Measurements from ENCODE around the gene EBF3. TPM values are rescaled to one million over a fixed set of nuclear protein-coding genes. Genes with fewer than 3 reads are reported as not detected.

The EBF3 gene
- total RNA-seq, 1 experiment from 2014 or later: 0.12 TPM

- DNase-seq (ENCODE audit: low read depth, low spot score): no peak
- no peaks in the 10 kb centered on the region for H4K20me1 ChIP-seq (ENCODE audit: insufficient read depth)
- intact Hi-C loops (cut with micrococcal nuclease): no loop called here
- no peak for TF ChIP-seq EGR1 (IDR thresholded peaks at IDR 0.05; ENCODE audit: low read depth)
- TF ChIP-seq ATF3 (IDR thresholded peaks at IDR 0.05): no peak
- no peak for TF ChIP-seq SRF (IDR thresholded peaks at IDR 0.05; ENCODE audit: low read depth)
- no peak for TF ChIP-seq SP1 (IDR thresholded peaks at IDR 0.05; ENCODE audit: low read depth)
- no peak for TF ChIP-seq ZFX (IDR thresholded peaks at IDR 0.05)
- TF ChIP-seq TCF7L2 (IDR thresholded peaks at IDR 0.05; ENCODE audit: borderline replicate concordance, extremely low read depth, insufficient read depth, insufficient read length): no peak
- no peak for TF ChIP-seq RAD21 (IDR thresholded peaks at IDR 0.05; ENCODE audit: low read depth)
- TF ChIP-seq EZH2 (IDR thresholded peaks at IDR 0.05): no peak
- no peak for TF ChIP-seq ZNF274 (IDR thresholded peaks at IDR 0.05; ENCODE audit: low read depth, low read length)
- TF ChIP-seq CEBPB (IDR thresholded peaks at IDR 0.05; ENCODE audit: low read depth): no peak
- no peak for TF ChIP-seq SIN3A (IDR thresholded peaks at IDR 0.05; ENCODE audit: low read depth)
- TF ChIP-seq REST (IDR thresholded peaks at IDR 0.05; ENCODE audit: low read depth): no peak
- no peak for TF ChIP-seq MAX (IDR thresholded peaks at IDR 0.05)
- TF ChIP-seq JUND (IDR thresholded peaks at IDR 0.05): no peak
- no peak for TF ChIP-seq EZH2phosphoT487 (IDR thresholded peaks at IDR 0.05; ENCODE audit: borderline replicate concordance)
- no peak for TF ChIP-seq FOSL1 (IDR thresholded peaks at IDR 0.05; ENCODE audit: low read depth)
- no peak for TF ChIP-seq CBX3 (IDR thresholded peaks at IDR 0.05; ENCODE audit: low read depth)
- H3K79me2 ChIP-seq (ENCODE audit: insufficient read depth, low read length): no peaks in the 10 kb centered on the region
- H3K9me2 ChIP-seq (ENCODE audit: insufficient read depth): no peaks in the 10 kb centered on the region
- no peaks in the 10 kb centered on the region for H3K36me3 ChIP-seq (ENCODE audit: control insufficient read depth in 1 of 2, insufficient read depth in 2 of 2, low read length in 2 of 2)
- H3K4me3 ChIP-seq (replicated peaks in 1 of 2; ENCODE audit: low read depth in 1 of 2, low read length in 2 of 2): no peak overlapping the region
- no peaks in the 10 kb centered on the region for H3K27me3 ChIP-seq (ENCODE audit: insufficient read depth, low read length)
- ChIA-PET POLR2A (no interaction called here), CTCF (no interaction called here), RAD21 (ENCODE audit: low non-redundant PET in 1 of 2, low total read pairs in 2 of 2, uncharacterized antibody in 2 of 2, unreplicated experiment in 2 of 2) (no interaction called here)
- H3K9me3 ChIP-seq (ENCODE audit: control insufficient read depth in 1 of 2, insufficient read depth in 1 of 2, low read depth in 1 of 2, low read length in 2 of 2): no peaks in the 10 kb centered on the region
- H3K4me1 ChIP-seq (ENCODE audit: control insufficient read depth in 1 of 2, insufficient read depth in 2 of 2, low read length in 2 of 2): no peaks in the 10 kb centered on the region
- H2AFZ ChIP-seq (ENCODE audit: low read depth, low read length, poor library complexity, severe bottlenecking): no peak overlapping the region
- H3K4me2 ChIP-seq (ENCODE audit: low read length): no peak overlapping the region
- H3K27ac ChIP-seq (ENCODE audit: low read depth, low read length): no peak overlapping the region
- BruUV-seq (replicated peaks): no TSS peak
- ATAC-seq: no peak
- H3K9ac ChIP-seq (ENCODE audit: low read length): no peak overlapping the region
Observed at GRCh38 chr10:129918836-129919235, 45.2 kb downstream of the EBF3 start.

Data from HCT116 (cell line).